NCI-H2081 (cell line): ENCODE results near the gene ZBTB20.

Experiments
- DNase-seq, 2 experiments: peaks; one replicate each; lab custom pipeline; 2025; lab: John Stamatoyannopoulos, UW

Gene ZBTB20

GRCh38 chr3:114375608-114376421 lies 771.3 kb downstream of the ZBTB20 start:
- no peak for DNase-seq

GRCh38 chr3:114374433-114374990 lies 772.6 kb downstream of the ZBTB20 start:
- no peak for DNase-seq

- DNase-seq: no peak
These were observed 776.4 kb downstream of the ZBTB20 start for GRCh38 chr3:114370537-114371174.

- peak in 1 of 2 experiments; percentile 1 for DNase-seq
These were observed 781.2 kb downstream of the ZBTB20 start for GRCh38 chr3:114365909-114366308.

GRCh38 chr3:114364806-114365654 lies 782.1 kb downstream of the ZBTB20 start:
- DNase-seq: no peak

GRCh38 chr3:114363554-114364202 lies 783.4 kb downstream of the ZBTB20 start:
- no peak for DNase-seq

GRCh38 chr3:114362815-114363214 lies 784.3 kb downstream of the ZBTB20 start:
- DNase-seq: peak in 1 of 2 experiments; percentile 32

- no peak for DNase-seq
These were observed 785.7 kb downstream of the ZBTB20 start for GRCh38 chr3:114361391-114361790.

- no peak for DNase-seq
These were observed 790.6 kb downstream of the ZBTB20 start for GRCh38 chr3:114356525-114356924.

- DNase-seq: no peak
These were observed 791.0 kb downstream of the ZBTB20 start for GRCh38 chr3:114356066-114356465.

- DNase-seq: no peak
These were observed 791.4 kb downstream of the ZBTB20 start for GRCh38 chr3:114355653-114356052.

- DNase-seq: no peak
These were observed 795.3 kb downstream of the ZBTB20 start for GRCh38 chr3:114351822-114352145.

- DNase-seq: no peak
These were observed 795.8 kb downstream of the ZBTB20 start for GRCh38 chr3:114351123-114351821.

GRCh38 chr3:114350690-114351089 lies 796.4 kb downstream of the ZBTB20 start:
- DNase-seq: no peak

GRCh38 chr3:114350271-114350670 lies 796.8 kb downstream of the ZBTB20 start:
- no peak for DNase-seq

GRCh38 chr3:114344492-114344891 lies 802.6 kb downstream of the ZBTB20 start:
- no peak for DNase-seq

GRCh38 chr3:114338651-114339357 lies 808.3 kb downstream of the ZBTB20 start:
- DNase-seq: no peak

- no peak for DNase-seq
These were observed 810.2 kb downstream of the ZBTB20 start for GRCh38 chr3:114336857-114337256.

- no peak for DNase-seq
These were observed 810.9 kb downstream of the ZBTB20 start for GRCh38 chr3:114336122-114336697.

- no peak for DNase-seq
These were observed 813.2 kb downstream of the ZBTB20 start for GRCh38 chr3:114333923-114334240.
